Gastroesophageal sphincter (tissue), 4 donors: ENCODE measurements around the gene WDR49. TPM values are rescaled to one million over a fixed set of nuclear protein-coding genes. Genes with fewer than 3 reads are reported as not detected.

ENCODE experiments used
- ATAC-seq: fragments of 150-250 bp; one replicate; pipeline ENCODE4 v1.9.1; 2016; ENCODE audit warnings: mild to moderate bottlenecking, moderate library complexity
- H3K27ac ChIP-seq, 4 donors: fragments of 200-600 bp; sonication (generic) in 3 of 4; 1 replicate in 3 of 4; 2 replicates in 1 of 4; pipeline ENCODE4 v1.5.1; 2016 to 2019
- H3K27me3 ChIP-seq: fragments of 200-600 bp; sonication (generic); one replicate; pipeline ENCODE4 v1.5.1; 2019
- H3K36me3 ChIP-seq, 2 donors: fragments of 200-600 bp; sonication (generic); one replicate each; pipeline ENCODE4 v1.5.1; 2019; ENCODE audit warnings: control low read depth in 1 of 2
- H3K4me1 ChIP-seq, 3 donors: fragments of 200-600 bp; sonication (generic); 1 replicate in 2 of 3; 2 replicates in 1 of 3; pipeline ENCODE4 v1.5.1; 2016 to 2019; ENCODE audit warnings: control low read depth in 2 of 3
- H3K4me3 ChIP-seq, 2 donors: fragments of 200-600 bp; sonication (generic); one replicate each; pipeline ENCODE4 v1.5.1; 2019; ENCODE audit warnings: mild to moderate bottlenecking in 1 of 2, moderate library complexity in 1 of 2
- H3K9me3 ChIP-seq, 3 donors: fragments of 200-600 bp; sonication (generic); one replicate each; pipeline ENCODE4 v1.5.1; 2017 to 2019; ENCODE audit warnings: control low read depth in 2 of 3
- EP300 ChIP-seq: sonication (generic); formaldehyde crosslinking; IDR thresholded peaks from one replicate; pipeline ENCODE4 v1.6.1; 2017; ENCODE audit warnings: antibody characterized with exemption, mild to moderate bottlenecking
- POLR2A ChIP-seq, 2 donors: fragments of 450-650 bp; IDR thresholded peaks; one replicate each; pipeline ENCODE4 v1.6.1; 2017; ENCODE audit warnings: antibody characterized with exemption in 2 of 2, mild to moderate bottlenecking in 2 of 2, moderate library complexity in 1 of 2
- POLR2AphosphoS5 ChIP-seq: sonication (generic); formaldehyde crosslinking; IDR thresholded peaks from one replicate; pipeline ENCODE4 v1.6.1; 2017; ENCODE audit warnings: antibody characterized with exemption
- WGBS, 2 donors: methylation state at CpG; one replicate each; pipeline ENCODE4 v1.1.5; 2018; ENCODE audit warnings: low coverage in 1 of 2; 5-methylcytosine and 5-hydroxymethylcytosine counted together
- total RNA-seq, 4 donors: library from RNA; depleted of rRNA; stranded (reverse); fragments of >200 nt; gene quantifications; one replicate each; pipeline ENCODE4 v1.1.0, GENCODE V29; 2016
- TF ChIP-seq, protein P1 (sequence below), 4 experiments: fragments of 200-600 bp in 2 of 4; fragments of 450-650 bp in 2 of 4; sonication (generic) in 1 of 4; IDR thresholded peaks; one replicate each; pipeline ENCODE4 v1.5.1; 2017 to 2019; ENCODE audit warnings: antibody characterized with exemption in 4 of 4, mild to moderate bottlenecking in 2 of 4, moderate library complexity in 2 of 4

The WDR49 gene
- total RNA-seq, 4 donors from 2014 or later = 1.6 to 8.7 (median 4.9) TPM

DNA sequence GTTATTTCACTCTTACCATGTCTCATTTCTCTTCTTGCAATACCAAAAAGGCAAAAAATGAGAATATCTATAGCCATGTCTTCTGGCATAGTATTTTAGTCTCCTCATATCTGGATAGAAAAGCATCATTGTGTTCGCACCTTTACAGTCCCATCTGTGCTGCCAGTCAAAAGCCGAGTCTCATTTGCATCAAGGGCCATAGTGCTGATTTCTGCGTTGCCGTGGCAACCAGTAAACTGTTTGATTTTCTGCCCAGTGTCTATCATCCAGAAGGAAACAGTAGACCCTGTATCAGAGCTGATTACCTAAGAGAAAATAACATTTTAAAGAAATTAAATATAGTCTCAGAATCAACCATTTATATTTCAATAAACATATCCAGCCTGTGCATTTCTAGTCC is 93.8 kb downstream of the WDR49 start:
- WGBS, 2 donors = 77 to 96% methylated on average over 2 to 4 of the region's 4 CpGs
- Histone ChIP-seq H3K4me3 (no peak overlapping the region), H3K36me3 (no peaks in the 10 kb centered on the region), H3K27ac (no peak overlapping the region), H3K9me3 (no peaks in the 10 kb centered on the region), H3K27me3 (no peaks in the 10 kb centered on the region), H3K4me1 (no peaks in the 10 kb centered on the region)
- TF ChIP-seq POLR2A (IDR thresholded peaks at IDR 0.05) (no peak), EP300 (no peak), POLR2AphosphoS5 (no peak)
- TF ChIP-seq, protein P1, sequence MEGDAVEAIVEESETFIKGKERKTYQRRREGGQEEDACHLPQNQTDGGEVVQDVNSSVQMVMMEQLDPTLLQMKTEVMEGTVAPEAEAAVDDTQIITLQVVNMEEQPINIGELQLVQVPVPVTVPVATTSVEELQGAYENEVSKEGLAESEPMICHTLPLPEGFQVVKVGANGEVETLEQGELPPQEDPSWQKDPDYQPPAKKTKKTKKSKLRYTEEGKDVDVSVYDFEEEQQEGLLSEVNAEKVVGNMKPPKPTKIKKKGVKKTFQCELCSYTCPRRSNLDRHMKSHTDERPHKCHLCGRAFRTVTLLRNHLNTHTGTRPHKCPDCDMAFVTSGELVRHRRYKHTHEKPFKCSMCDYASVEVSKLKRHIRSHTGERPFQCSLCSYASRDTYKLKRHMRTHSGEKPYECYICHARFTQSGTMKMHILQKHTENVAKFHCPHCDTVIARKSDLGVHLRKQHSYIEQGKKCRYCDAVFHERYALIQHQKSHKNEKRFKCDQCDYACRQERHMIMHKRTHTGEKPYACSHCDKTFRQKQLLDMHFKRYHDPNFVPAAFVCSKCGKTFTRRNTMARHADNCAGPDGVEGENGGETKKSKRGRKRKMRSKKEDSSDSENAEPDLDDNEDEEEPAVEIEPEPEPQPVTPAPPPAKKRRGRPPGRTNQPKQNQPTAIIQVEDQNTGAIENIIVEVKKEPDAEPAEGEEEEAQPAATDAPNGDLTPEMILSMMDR (IDR thresholded peaks at IDR 0.05) = no peak
- ATAC-seq = no peak

DNA sequence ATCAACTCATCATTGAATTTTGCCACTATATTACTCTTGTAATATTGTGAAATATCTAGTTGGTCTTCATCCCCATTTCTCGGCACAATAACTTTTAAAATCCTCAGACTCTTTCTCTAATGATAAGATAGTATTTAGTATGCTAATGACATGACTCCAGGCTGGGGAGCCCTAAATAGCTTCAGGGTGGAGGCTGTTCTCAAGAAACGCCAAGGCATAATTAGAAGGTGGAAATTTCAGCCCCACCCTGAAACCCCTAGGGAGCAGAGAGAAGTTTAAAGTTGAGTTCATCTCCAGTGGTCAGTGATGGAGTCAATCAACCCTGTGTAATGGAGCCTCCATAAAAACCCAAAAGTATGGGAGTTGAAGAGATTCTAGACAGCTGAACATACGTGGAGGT is 98.8 kb downstream of the WDR49 start:
- no peak overlapping the region for H3K27ac ChIP-seq
- TF ChIP-seq EP300 (no peak), POLR2A (IDR thresholded peaks at IDR 0.05) (no peak), POLR2AphosphoS5 (no peak)
- TF ChIP-seq, protein P1 (IDR thresholded peaks at IDR 0.05) = no peak
- WGBS, 2 donors = 59 to 90% methylated on average over 2 to 3 of the region's 3 CpGs
- H3K4me1 ChIP-seq = no peaks in the 10 kb centered on the region
- H3K9me3 ChIP-seq = no peaks in the 10 kb centered on the region
- H3K4me3 ChIP-seq = no peak overlapping the region
- H3K27me3 ChIP-seq = no peaks in the 10 kb centered on the region
- no peak for ATAC-seq
- no peaks in the 10 kb centered on the region for H3K36me3 ChIP-seq

DNA sequence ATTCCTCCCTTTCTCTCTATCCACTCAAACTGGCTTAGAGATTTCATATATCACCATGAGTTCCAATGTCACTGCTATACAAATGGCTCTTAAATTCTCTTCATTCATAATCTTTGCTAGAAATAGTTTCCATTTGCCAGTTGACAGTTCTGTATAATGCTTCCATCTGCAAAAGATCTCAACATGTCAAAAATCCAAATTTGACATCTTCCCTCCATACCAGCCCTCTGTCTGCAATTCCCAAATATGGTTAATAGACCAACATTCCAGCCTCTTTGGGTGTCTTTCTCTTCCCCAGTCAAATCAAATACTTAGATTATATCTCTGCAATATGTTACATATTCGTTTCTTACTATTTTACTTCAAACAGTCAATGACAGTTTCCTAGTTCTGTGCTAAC is 115.7 kb downstream of the WDR49 start:
- no peak for TF ChIP-seq POLR2AphosphoS5
- TF ChIP-seq POLR2A (IDR thresholded peaks at IDR 0.05) = no peak
- TF ChIP-seq, protein P1 (IDR thresholded peaks at IDR 0.05) = no peak
- no peak for TF ChIP-seq EP300

DNA sequence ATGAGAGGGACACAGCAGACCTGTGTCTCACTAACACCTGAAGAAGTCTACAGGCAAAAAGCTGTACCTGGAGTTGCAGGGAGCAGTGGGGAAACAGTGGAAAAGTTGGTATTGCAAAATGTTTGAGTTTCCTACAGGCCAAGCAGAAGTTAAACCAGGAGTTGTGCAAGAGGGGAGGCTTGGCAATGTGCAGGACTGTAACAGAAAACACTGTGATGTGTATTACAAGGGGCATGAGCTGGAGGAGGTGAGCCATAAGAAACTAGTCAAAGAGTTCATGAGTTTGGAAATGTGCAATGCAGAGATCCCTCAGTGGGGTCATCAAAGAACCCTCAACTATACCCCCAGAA is 132.8 kb downstream of the WDR49 start:
- Histone ChIP-seq H3K4me3 (no peak overlapping the region), H3K27ac (no peak overlapping the region), H3K36me3 (no peaks in the 10 kb centered on the region), H3K9me3 (no peaks in the 10 kb centered on the region), H3K27me3 (no peaks in the 10 kb centered on the region), H3K4me1 (no peaks in the 10 kb centered on the region)
- ATAC-seq = no peak
- no peak for TF ChIP-seq POLR2A (IDR thresholded peaks at IDR 0.05)
- TF ChIP-seq POLR2AphosphoS5 = no peak

More for the DNA sequence above, 115.7 kb downstream of the WDR49 start:
- no peak for ATAC-seq
- no peak overlapping the region for H3K27ac ChIP-seq
- no peak overlapping the region for H3K4me3 ChIP-seq
- H3K36me3 ChIP-seq = no peaks in the 10 kb centered on the region
- no peaks in the 10 kb centered on the region for H3K4me1 ChIP-seq
- WGBS, 2 donors = 33 to 45% methylated on average over 1 of the region's 1 CpG
- H3K9me3 ChIP-seq = peaks cover 0 to 9% (median 0%) of the 10 kb centered on the region in 3 donors
- H3K27me3 ChIP-seq = no peaks in the 10 kb centered on the region

DNA sequence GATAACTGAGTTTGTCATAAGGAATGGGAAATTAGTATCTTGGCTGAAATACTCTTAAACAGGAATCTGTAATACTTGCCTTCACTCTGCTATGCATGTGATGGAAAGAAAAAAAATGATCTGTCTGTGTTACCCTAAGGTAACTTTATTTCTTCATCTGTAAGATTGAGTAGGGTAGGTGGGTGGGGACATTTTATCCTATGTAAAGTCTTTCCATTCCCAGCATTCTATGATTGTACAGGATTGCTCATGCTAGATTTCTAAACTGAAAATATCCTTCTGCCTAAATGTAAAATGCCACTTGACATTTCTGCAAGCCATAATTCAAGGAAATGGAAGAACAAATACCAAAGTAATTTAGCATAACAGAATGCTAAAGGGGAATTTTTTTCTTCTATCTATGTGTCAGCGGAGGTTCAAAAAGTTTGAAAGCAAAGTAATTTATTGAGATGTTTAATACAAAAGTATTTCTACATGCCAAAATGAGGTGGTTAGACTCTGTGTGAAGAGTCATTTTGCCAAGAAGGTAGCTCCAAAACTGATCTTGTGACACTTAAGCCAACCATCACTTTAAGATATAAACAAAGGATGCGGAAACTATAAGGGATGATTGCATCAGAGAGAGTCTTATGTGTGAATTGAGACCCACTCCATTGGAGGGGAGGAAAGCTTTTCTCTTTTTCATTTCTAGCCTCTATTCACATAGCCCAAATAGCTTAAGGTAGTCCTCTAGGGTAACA is 133.3 kb downstream of the WDR49 start:
- Histone ChIP-seq H3K27ac (no peak overlapping the region), H3K36me3 (no peaks in the 10 kb centered on the region), H3K4me1 (no peaks in the 10 kb centered on the region), H3K27me3 (no peaks in the 10 kb centered on the region), H3K9me3 (no peaks in the 10 kb centered on the region), H3K4me3 (no peak overlapping the region)
- no peak for ATAC-seq
- TF ChIP-seq POLR2A (IDR thresholded peaks at IDR 0.05) (no peak), POLR2AphosphoS5 (no peak), EP300 (no peak)
- TF ChIP-seq, protein P1 (IDR thresholded peaks at IDR 0.05) = no peak
- 74 to 80% methylated on average over 2 of the region's 2 CpGs for WGBS, 2 donors
